ENCODE data around the gene ZNF500.

DNA sequence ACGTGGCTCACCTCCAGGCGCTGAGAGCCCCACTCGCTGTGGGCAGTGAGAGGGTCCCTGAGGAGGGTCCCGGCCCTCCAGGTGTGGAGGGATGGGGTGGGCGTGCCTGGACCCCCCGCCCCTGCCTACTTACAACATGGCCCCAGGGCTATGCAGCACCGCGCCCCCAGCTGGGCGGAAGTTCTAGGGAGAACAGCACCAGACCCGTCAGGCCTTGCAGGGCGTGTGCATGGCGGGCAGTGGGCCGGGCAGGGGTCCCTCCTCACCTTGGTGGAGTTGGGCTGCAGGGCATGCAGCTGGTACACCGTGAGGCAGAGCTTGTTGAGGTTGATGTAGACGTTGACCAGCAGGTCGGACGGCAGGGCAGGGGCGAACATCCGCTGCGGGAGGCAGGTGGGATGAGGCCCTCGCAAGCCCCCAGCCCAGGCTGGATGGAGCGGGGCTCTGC is 30.9 kb upstream of the ZNF500 start:
- TF ChIP-seq CTCF (IDR thresholded peaks at IDR 0.05; ENCODE audit: low read depth, low read length, poor library complexity, severe bottlenecking) (no peak), EZH2phosphoT487 (IDR thresholded peaks at IDR 0.05; ENCODE audit: borderline replicate concordance, low read length) (no peak)

All from DOHH2 (cell line).